HepG2 (cell line): ENCODE data around the gene AP3B2. TPM values are rescaled to one million over a fixed set of nuclear protein-coding genes. Genes with fewer than 3 reads are reported as not detected.

Experiments used
- ATAC-seq: fragments of 200-7000 bp; cut with Tn5 transposase; 3 replicates; pipeline ENCODE4 v1.9.1; 2020; ENCODE audit warnings: mild to moderate bottlenecking, moderate library complexity
- BruUV-seq: library from RNA; stranded (reverse); fragments of 400-500 nt; replicated peaks from 2 replicates; lab custom pipeline; 2021; lab: Mats Ljungman, UMichigan
- CTCF ChIA-PET: fragments of 300-600 bp; formaldehyde crosslinking; extraction: SDS; loops from one replicate; lab custom pipeline; 2021; ENCODE audit warnings: low total read pairs, inconsistent platforms, low intra/inter-chr PET ratio; lab: Yijun Ruan, JAX
- POLR2A ChIA-PET: fragments of 350-600 bp; sonication (Branson Sonifier 250); formaldehyde crosslinking; loops from one replicate; lab custom pipeline; 2020; ENCODE audit warnings: antibody characterized with exemption, inconsistent platforms; lab: Yijun Ruan, JAX
- DNase-seq: peaks from one replicate; pipeline ENCODE4 v3.0.0-alpha.2; 2015; ENCODE audit warnings: low spot score
- FAIRE-seq: peaks from 3 replicates; lab custom pipeline; 2011; peaks lifted over from hg19 to GRCh38; lab: Jason Lieb, UNC
- H2AFZ ChIP-seq: one replicate; pipeline ENCODE4 v1.6.1; 2011; ENCODE audit warnings: low read length, inconsistent platforms
- H3K27ac ChIP-seq: fragments of 300-600 bp; 3 replicates; pipeline ENCODE4 v1.8.0; 2011; ENCODE audit warnings: mixed run types, mild to moderate bottlenecking, mixed read lengths, low read length, inconsistent platforms; ENCODE audit not compliant: insufficient read depth; ENCODE audit errors: extremely low read length
- H3K27me3 ChIP-seq, 2 experiments: fragments of 200-600 bp in 1 of 2; 2 replicates in 1 of 2; 3 replicates in 1 of 2; pipeline versions ENCODE4 v1.6.0 to v1.8.0; 2011; ENCODE audit warnings: low read length in 2 of 2, mild to moderate bottlenecking in 2 of 2, moderate library complexity in 2 of 2, inconsistent platforms in 1 of 2; ENCODE audit not compliant: insufficient read depth in 2 of 2, control insufficient read depth in 1 of 2
- H3K36me3 ChIP-seq, 2 experiments: fragments of 200-600 bp in 1 of 2; replicated peaks in 1 of 2; 2 replicates in 1 of 2; 3 replicates in 1 of 2; pipeline versions ENCODE4 v1.5.1 to v1.8.0; 2011; ENCODE audit warnings: low read length in 2 of 2, inconsistent platforms in 1 of 2; ENCODE audit not compliant: insufficient read depth in 2 of 2, control insufficient read depth in 1 of 2
- H3K4me1 ChIP-seq: 2 replicates; pipeline ENCODE4 v1.5.1; 2012; ENCODE audit warnings: low read length, inconsistent platforms; ENCODE audit not compliant: insufficient read depth
- H3K4me2 ChIP-seq: 2 replicates; pipeline ENCODE4 v1.6.0; 2011; ENCODE audit warnings: low read depth, low read length, inconsistent platforms
- H3K4me3 ChIP-seq, 3 experiments: fragments of 200-600 bp in 1 of 3; sonication (generic), shearing (Covaris generic) in 1 of 3; replicated peaks in 1 of 3; 2 replicates each; pipeline ENCODE4 v1.5.1; 2011 to 2016; ENCODE audit warnings: low read length in 3 of 3, inconsistent platforms in 2 of 3, low read depth in 2 of 3, mild to moderate bottlenecking in 2 of 3, control low read depth in 1 of 3, mixed read lengths in 1 of 3; ENCODE audit not compliant: insufficient read depth in 1 of 3
- H3K79me2 ChIP-seq: one replicate; pipeline ENCODE4 v1.6.1; 2011; ENCODE audit warnings: low read length, inconsistent platforms; ENCODE audit not compliant: insufficient read depth
- H3K9ac ChIP-seq: 2 replicates; pipeline ENCODE4 v1.6.0; 2011; ENCODE audit warnings: mild to moderate bottlenecking, low read depth, low read length, inconsistent platforms; ENCODE audit not compliant: insufficient read depth
- H3K9me3 ChIP-seq: 2 replicates; pipeline ENCODE4 v1.5.1; 2012; ENCODE audit warnings: mild to moderate bottlenecking, low read length
- H4K20me1 ChIP-seq: 2 replicates; pipeline ENCODE4 v1.6.0; 2011; ENCODE audit warnings: inconsistent platforms, mild to moderate bottlenecking, low read length, moderate library complexity; ENCODE audit not compliant: insufficient read depth
- BRCA1 ChIP-seq: sonication (generic); formaldehyde crosslinking; IDR thresholded peaks from 2 replicates; pipeline ENCODE4 v1.4.0; 2020; ENCODE audit warnings: missing genetic modification reagents
- EP300 ChIP-seq, 3 experiments: sonication (generic) in 1 of 3; formaldehyde crosslinking in 1 of 3; IDR thresholded peaks; 2 replicates each; pipeline versions ENCODE4 v1.5.1 to v1.6.1; 2011 to 2020; ENCODE audit warnings: low read depth in 2 of 3, low read length in 2 of 3, borderline replicate concordance in 1 of 3, improper control_type of control experiment in 1 of 3, mild to moderate bottlenecking in 1 of 3, missing genetic modification reagents in 1 of 3, moderate library complexity in 1 of 3
- FOXK1 ChIP-seq: sonication (generic); formaldehyde crosslinking; IDR thresholded peaks from 2 replicates; pipeline ENCODE4 v1.4.0; 2020; ENCODE audit warnings: low read depth, missing genetic modification reagents, borderline replicate concordance
- NAIF1 ChIP-seq: sonication (generic); formaldehyde crosslinking; IDR thresholded peaks from 2 replicates; pipeline ENCODE4 v1.5.0; 2020; ENCODE audit warnings: mild to moderate bottlenecking, missing genetic modification reagents, borderline replicate concordance
- SNAPC4 ChIP-seq: sonication (generic); formaldehyde crosslinking; IDR thresholded peaks from 2 replicates; pipeline ENCODE4 v1.4.0; 2020; ENCODE audit warnings: mild to moderate bottlenecking, missing genetic modification reagents
- WIZ ChIP-seq: sonication (generic); formaldehyde crosslinking; IDR thresholded peaks from 2 replicates; pipeline ENCODE4 v1.5.1; 2020; ENCODE audit warnings: mild to moderate bottlenecking, missing genetic modification reagents
- ZNF235 ChIP-seq: sonication (generic); formaldehyde crosslinking; IDR thresholded peaks from 2 replicates; pipeline ENCODE4 v1.8.1; 2023; ENCODE audit warnings: mild to moderate bottlenecking, missing genetic modification reagents, borderline replicate concordance
- ZNF3 ChIP-seq: IDR thresholded peaks from 2 replicates; pipeline ENCODE4 v1.7.0; 2017; ENCODE audit warnings: inconsistent platforms
- ZNF782 ChIP-seq: sonication (generic); formaldehyde crosslinking; IDR thresholded peaks from 2 replicates; pipeline ENCODE4 v1.4.0; 2020; ENCODE audit warnings: missing genetic modification reagents, mild to moderate bottlenecking, borderline replicate concordance
- WGBS: methylation state at CpG from one replicate; pipeline ENCODE4 v1.1.6; 2017; ENCODE audit warnings: low lambda C conversion rate; 5-methylcytosine and 5-hydroxymethylcytosine counted together
- in situ Hi-C: cut with HindIII; loops from 2 replicates; pipeline ENCODE4 v1.10.0; 2017; ENCODE audit warnings: low pct_unique_long_range_greater_than_20kb; ENCODE audit not compliant: extremely low pct_ligation_motif_present
- intact Hi-C: fragments of 100-400 bp; cut with micrococcal nuclease; formaldehyde crosslinking; loops from one replicate; pipeline ENCODE4 v1.10.0; 2022; ENCODE audit not compliant: unreplicated experiment
- polyA plus RNA-seq, 8 experiments: library from polyadenylated mRNA; depleted of rRNA in 3 of 8; stranded (reverse) in 7 of 8; unstranded in 1 of 8; fragments of >200 nt; fragmentation: Illumina TruSeq in 4 of 8; extraction: Trizol in 4 of 8; gene quantifications; 2 replicates each; pipeline versions ENCODE4 v1.2.1 to v1.2.3, GENCODE V29; 2011 to 2016; ENCODE audit warnings: low read depth in 4 of 8, missing spikeins in 1 of 8, mixed read lengths in 1 of 8; ENCODE audit not compliant: insufficient read depth in 1 of 8
- total RNA-seq, 5 experiments: library from RNA; depleted of rRNA; stranded (reverse); fragments of >200 nt; fragmentation: Illumina TruSeq; extraction: Trizol; gene quantifications; 2 replicates each; pipeline ENCODE4 v1.2.3, GENCODE V29; 2016; ENCODE audit warnings: low read depth in 1 of 5

Gene AP3B2
- total and polyA plus RNA-seq, 2 of the 13 experiments (the other 11 are each of a cell fraction or from before 2014, with no cell fraction given), result not detected

- no peak for TF ChIP-seq ZNF782 (CRISPR knock-in tag)
These were observed 20.5 kb downstream of the AP3B2 start (continued) for GRCh38 chr15:82689147-82689546.

- Histone ChIP-seq H3K36me3 (no peaks in the 10 kb centered on the region), H3K4me3 (no peak overlapping the region), H4K20me1 (no peaks in the 10 kb centered on the region), H3K9ac (no peak overlapping the region), H3K4me2 (no peak overlapping the region), H3K79me2 (no peaks in the 10 kb centered on the region), H2AFZ (no peak overlapping the region), H3K27ac (no peak overlapping the region), H3K9me3 (no peaks in the 10 kb centered on the region), H3K4me1 (no peaks in the 10 kb centered on the region), H3K27me3 (peaks cover 0 to 8% of the 10 kb centered on the region in 2 experiments; a peak in 1 of 5 replicates)
- POLR2A ChIA-PET, result no interaction called here
- CTCF ChIA-PET, result no interaction called here
- no peak; the same call in 2 of the 3 replicates for ATAC-seq
- no TSS peak for BruUV-seq
- DNase-seq, result no peak
- in situ Hi-C loops, result no loop called here
- FAIRE-seq, result no peak
- TF ChIP-seq ZNF235, result no peak
- no peak for TF ChIP-seq FOXK1 (CRISPR knock-in tag)
- TF ChIP-seq, all 625 proteins: peak for 0
- WGBS, result 2% methylated on average over 6 of the region's 10 CpGs
- intact Hi-C loops, result no loop called here
These were observed 21.0 kb downstream of the AP3B2 start for GRCh38 chr15:82688691-82689090.

- Histone ChIP-seq H3K9me3 (no peaks in the 10 kb centered on the region), H3K4me2 (no peak overlapping the region), H3K36me3 (no peaks in the 10 kb centered on the region), H3K79me2 (no peaks in the 10 kb centered on the region), H3K9ac (no peak overlapping the region), H3K4me1 (no peaks in the 10 kb centered on the region), H3K4me3 (no peak overlapping the region), H4K20me1 (no peaks in the 10 kb centered on the region), H2AFZ (no peak overlapping the region), H3K27me3 (peaks cover 0 to 20% of the 10 kb centered on the region in 2 experiments; a peak in 3 of 5 replicates), H3K27ac (no peak overlapping the region)
- DNase-seq (no peak), FAIRE-seq (no peak), ATAC-seq (no peak)
- WGBS, result 35% methylated on average over 10 of the region's 10 CpGs
- intact Hi-C loops (no loop called here), in situ Hi-C loops (no loop called here)
- ChIA-PET CTCF (no interaction called here), POLR2A (no interaction called here)
- TF ChIP-seq EP300 (IDR thresholded peaks at IDR 0.05; ENCODE audit: low read depth in 2 of 2, low read length in 2 of 2) (no peak), EP300 (CRISPR knock-in tag; IDR thresholded peaks at IDR 0.05; ENCODE audit: borderline replicate concordance) (no peak), ZNF3 (CRISPR knock-in tag) (no peak), BRCA1 (CRISPR knock-in tag) (no peak), WIZ (CRISPR knock-in tag) (no peak), NAIF1 (CRISPR knock-in tag) (no peak), SNAPC4 (CRISPR knock-in tag) (no peak)
- no TSS peak for BruUV-seq
These were observed 28.3 kb downstream of the AP3B2 start for GRCh38 chr15:82681371-82681770.
